Stimulated activated CD8-positive, alpha-beta memory T cell treated with anti-CD3 and anti-CD28 coated beads, Interleukin-15, amount 100 ng/mL, for 4 hours (primary cell): ENCODE measurements around the gene CDK5.

ENCODE experiments used
- DNase-seq, 2 donors: peaks; one replicate each; pipeline ENCODE4 v3.0.0-alpha.2; 2020; ENCODE audit warnings: low read depth in 2 of 2

CDK5 gene

GRCh38 chr7:151073990-151074389 lies 16.3 kb upstream of the CDK5 start:
- no peak for DNase-seq

GRCh38 chr7:151071032-151071866 lies 13.6 kb upstream of the CDK5 start:
- no peak for DNase-seq

GRCh38 chr7:151070574-151070960 lies 12.9 kb upstream of the CDK5 start:
- DNase-seq, result no peak

GRCh38 chr7:151069841-151070573 lies 12.3 kb upstream of the CDK5 start:
- DNase-seq, result no peak

- no peak for DNase-seq
Observed at GRCh38 chr7:151068069-151068773, 10.5 kb upstream of the CDK5 start.

GRCh38 chr7:151066273-151066974 lies 8.7 kb upstream of the CDK5 start:
- no peak for DNase-seq

- DNase-seq, result no peak
Observed at GRCh38 chr7:151065516-151065915, 7.8 kb upstream of the CDK5 start.

- no peak for DNase-seq
Observed at GRCh38 chr7:151064993-151065392, 7.3 kb upstream of the CDK5 start.

- DNase-seq, result no peak
Observed at GRCh38 chr7:151064454-151064853, 6.8 kb upstream of the CDK5 start.

- no peak for DNase-seq
Observed at GRCh38 chr7:151063212-151063561, 5.5 kb upstream of the CDK5 start.

- DNase-seq, result no peak
Observed at GRCh38 chr7:151062399-151063211, 4.9 kb upstream of the CDK5 start.

GRCh38 chr7:151062111-151062398 lies 4.4 kb upstream of the CDK5 start:
- DNase-seq, result no peak

GRCh38 chr7:151061213-151062110 lies 3.8 kb upstream of the CDK5 start:
- no peak for DNase-seq

GRCh38 chr7:151060416-151061212 lies 2.9 kb upstream of the CDK5 start:
- no peak for DNase-seq

- no peak for DNase-seq
Observed at GRCh38 chr7:151060113-151060415, 2.4 kb upstream of the CDK5 start.

GRCh38 chr7:151059367-151060112 lies 1.8 kb upstream of the CDK5 start, which contains the start of gene SLC4A2:
Gene SLC4A2 (plus strand): TSS chr7:151059589. CDS start chr7:151061988, 2,399 bp downstream.
- peak in 1 of 2 donors; percentile 63 for DNase-seq

GRCh38 chr7:151058781-151059366 lies 1.2 kb upstream of the CDK5 start:
- no peak for DNase-seq

- peak; percentile 92 to 97 for DNase-seq
Observed at GRCh38 chr7:151057989-151058780, 488 bp upstream of the CDK5 start.
